NCI-H748 (cell line): ENCODE data around the gene CD74.
"Not testable (repeated sequence)": the region's sequence is repeated elsewhere in the genome, so short reads cannot be mapped to it uniquely, and the experiment has no call there.

Experiments used
- DNase-seq: peaks from one replicate; lab custom pipeline; 2025; ENCODE audit not compliant: unreplicated experiment; lab: John Stamatoyannopoulos, UW

The CD74 gene

DNA sequence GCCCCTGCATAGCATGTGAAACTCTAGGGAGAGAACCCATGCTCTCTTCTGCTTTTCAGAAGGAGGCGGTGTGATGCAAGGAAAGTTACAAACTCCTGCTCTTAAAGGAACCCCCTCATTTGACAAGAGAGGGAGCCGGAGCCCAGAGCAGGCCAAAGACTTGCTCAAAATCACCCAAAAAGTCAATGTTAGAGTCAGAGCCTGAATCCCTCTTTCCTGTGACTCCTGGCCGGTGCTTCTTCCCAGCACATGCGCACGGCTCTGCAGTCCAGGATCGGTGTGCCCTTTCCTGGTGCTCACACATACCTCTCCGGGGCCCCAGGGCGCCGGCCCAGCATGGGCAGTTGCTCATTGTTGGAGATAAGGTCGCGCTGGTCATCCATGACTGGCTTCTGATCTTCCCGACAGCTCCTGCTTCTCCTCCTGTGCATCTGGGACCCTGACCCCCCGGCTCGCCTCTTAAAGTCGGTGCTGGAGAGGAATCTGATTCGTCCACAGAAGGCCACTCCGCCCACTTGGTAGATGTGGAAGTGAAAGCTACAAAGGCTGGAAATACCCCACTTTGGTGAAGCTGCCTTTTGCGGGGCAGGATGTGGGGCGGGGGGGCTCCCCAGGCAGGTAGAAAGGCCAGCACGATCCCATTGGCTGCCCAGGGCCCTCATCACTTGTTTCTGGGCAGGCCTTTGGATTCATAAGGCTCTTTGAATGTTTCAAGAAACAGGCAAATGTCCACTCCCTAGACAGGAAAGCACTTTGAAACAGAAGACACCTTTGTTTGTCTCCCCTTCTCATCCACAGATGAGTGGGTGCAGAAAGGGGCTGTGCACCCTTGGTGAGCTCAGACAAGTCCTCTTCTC is at the start of gene CD74:
Gene CD74, minus strand, starts transcription at position 592 of the 857 bp plus-strand sequence. Its CDS starts 161 bp downstream, at position 431.
- DNase-seq = no peak

DNA sequence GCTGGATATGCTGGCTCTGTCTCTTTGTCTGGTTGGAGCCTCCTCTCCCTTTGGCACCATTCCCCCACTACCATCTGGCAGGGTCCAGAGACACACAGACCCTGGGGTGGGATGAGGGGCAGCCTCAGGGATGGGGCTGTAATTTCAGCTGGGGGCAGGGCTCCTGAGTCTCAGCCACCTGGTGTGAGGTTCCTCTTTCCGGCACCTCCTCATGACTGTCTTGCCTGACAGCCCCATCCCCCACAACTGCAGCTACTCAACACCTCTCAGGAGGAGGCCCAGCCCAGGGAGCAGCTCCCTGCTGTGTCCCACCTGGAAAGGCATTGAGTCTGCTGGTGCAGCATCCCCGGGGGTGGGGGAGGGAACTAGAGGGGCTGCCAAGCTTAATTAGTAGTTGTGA is 48.5 kb upstream of the CD74 start:
- DNase-seq = no peak

GRCh38 chr5:150460781-150461180 is 48.1 kb upstream of the CD74 start:
- no peak for DNase-seq

DNA sequence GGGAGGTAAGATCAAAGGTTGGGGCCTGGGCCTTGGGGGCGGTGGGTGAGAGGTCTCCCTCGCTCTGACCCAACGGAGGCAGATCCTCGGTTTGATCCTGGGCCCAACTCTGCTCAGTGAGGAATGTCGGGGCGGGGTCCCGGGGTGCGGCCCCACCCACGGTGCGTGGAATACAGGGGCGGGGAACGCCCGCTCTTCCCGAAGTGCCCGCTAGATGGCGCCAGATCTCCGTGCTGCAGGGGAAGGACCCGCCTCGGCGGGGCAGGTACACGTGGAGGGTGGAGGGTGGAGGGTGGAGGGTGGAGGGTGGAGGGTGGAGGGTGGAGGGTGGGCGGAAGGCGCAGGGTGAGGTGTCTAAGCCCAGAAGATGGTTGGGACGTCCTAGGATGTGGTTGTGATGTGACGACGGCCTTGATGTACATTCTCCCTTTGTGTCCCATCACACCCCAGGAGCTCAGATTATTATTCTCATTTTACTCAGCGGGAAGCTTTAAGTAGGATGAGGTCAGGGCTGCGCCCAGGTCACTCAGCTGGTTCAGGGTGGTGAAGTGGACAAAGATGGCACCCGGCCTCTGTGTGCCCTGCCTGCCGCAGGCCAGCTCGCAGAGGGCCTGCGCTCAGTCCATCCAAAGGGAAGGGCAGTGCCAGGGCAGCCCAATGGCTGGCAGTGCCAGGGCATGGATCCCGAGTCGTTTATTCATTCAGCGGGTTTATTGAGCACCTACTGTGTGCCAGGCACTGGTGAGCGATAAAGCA is 46.3 kb upstream of the CD74 start:
- peak; percentile 66 for DNase-seq

DNA sequence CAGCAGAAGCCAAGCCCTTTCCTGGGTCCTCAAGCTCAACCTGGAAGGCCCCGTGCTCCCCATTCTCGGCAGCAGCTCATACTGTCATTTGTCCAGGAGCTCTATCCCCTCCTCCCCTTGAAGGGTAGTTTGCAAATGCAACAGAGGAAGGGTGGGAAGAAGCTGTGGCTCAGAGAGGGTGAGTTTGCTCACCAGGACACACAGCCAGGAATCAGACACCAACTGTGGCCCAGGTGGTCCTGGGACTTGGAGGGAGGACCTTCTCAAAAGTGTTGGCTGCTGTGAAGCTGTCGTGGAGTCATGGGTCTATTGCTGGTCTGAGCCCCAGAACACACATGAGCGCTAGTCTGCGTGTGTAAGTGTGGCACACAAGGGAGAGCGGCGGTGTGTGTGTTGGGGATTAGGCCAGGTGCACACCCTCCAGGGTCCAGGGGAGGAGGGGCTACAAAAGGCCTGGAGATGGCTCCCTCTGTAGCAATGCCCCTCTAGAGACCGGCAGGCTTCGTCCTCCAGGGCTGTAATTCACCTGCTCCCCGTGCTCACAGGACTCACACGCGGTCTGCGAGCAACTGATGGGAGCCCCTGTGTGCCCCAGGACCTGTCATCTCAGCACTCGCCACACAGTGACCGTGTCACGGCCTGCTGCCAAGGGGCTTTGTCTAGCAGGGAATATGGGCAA is 45.0 kb upstream of the CD74 start:
- DNase-seq = no peak

DNA sequence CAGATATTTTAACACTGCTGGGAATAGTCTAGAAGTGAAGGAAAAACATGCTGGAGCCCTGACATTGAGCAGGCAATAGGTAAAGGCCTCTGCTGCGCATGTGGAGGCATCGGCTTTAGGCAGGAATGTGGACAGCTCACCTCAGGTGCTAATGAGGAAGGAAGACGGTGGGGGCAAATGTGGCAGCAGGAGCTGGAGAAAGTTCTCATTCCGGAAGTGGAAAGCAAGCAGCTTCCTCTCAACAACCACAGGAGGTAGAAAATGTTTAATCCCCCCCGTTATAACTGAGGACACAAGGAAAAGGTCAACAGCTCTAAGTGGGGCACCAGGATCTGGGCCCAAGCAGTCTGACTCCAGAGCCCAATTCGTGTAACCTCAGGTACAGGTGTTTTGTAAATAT is 44.4 kb upstream of the CD74 start:
- DNase-seq = no peak

DNA sequence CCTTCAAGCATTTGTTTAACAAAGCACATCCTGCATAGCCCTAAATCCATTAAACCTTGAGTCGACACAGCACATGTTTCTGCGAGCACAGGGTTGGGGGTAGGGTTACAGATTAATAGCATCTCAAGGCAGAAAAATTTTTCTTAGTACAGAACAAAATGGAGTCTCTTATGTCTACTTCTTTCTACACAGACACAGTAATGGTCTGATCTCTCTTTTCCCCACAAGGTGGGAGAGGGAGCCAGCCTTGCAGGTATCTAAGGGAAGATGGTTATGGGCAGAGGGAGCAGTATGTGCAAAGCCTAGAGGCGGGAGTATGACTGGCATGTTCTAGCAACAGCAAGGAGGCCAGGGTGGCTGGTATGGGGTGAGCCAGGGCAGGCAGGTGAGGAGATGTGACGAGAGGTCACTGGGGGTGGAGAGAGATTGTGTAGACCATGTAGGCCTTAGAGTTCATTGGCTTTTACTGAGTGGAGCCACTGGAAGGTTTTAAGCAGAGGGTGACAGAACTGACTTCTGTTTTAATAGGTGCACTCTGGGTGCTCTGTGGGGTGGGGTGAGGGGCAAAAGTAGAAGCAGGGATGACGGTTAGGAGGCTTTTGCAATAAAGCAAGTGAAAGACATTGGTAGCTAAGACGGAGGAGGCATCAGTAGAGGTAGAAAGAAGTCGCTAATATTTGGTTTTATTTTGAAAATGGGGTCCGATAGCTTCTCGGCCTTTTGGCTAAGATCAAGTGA is 42.0 kb upstream of the CD74 start:
- DNase-seq = no peak

DNA sequence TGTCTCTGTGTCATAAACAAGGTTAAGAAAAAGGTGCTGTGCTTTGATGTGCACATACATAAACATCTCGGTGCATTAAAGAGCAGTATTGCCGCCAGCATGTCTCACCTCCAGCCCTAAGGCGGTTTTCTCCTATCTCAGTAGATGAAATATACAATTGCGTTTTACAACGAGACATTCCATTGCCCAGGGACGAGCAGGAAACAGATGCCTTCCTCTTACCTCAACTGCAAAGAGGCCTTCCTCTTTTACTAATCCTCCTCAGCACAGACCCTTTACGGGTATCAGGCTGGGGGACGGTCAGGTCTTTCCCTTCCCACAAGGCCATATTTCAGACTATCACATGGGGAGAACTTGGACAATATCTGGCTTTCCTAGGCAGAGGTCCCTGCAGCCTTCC is 41.3 kb upstream of the CD74 start:
- not testable (repeated sequence) for DNase-seq

DNA sequence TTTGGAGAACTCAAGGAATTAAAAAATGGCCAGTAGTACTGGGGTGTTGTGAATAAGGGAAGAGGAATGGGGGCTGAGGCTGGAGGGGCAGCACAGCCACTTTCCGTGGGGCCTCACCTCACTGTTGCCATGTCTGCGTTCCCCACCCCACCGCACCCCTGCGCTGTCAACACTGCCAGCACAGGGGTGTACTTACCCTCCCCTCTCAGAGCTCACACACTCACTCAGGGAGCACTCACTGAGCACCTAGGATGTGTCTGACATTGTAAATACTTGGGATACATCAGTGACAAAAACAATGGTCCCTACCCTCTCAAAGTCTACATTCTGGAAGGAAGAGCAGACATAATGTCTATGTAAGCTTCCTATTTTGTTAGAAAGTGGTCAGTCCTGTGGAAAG is 40.2 kb upstream of the CD74 start:
- no peak for DNase-seq

- no peak for DNase-seq
Measured at GRCh38 chr5:150451594-150451993, 38.9 kb upstream of the CD74 start.

DNA sequence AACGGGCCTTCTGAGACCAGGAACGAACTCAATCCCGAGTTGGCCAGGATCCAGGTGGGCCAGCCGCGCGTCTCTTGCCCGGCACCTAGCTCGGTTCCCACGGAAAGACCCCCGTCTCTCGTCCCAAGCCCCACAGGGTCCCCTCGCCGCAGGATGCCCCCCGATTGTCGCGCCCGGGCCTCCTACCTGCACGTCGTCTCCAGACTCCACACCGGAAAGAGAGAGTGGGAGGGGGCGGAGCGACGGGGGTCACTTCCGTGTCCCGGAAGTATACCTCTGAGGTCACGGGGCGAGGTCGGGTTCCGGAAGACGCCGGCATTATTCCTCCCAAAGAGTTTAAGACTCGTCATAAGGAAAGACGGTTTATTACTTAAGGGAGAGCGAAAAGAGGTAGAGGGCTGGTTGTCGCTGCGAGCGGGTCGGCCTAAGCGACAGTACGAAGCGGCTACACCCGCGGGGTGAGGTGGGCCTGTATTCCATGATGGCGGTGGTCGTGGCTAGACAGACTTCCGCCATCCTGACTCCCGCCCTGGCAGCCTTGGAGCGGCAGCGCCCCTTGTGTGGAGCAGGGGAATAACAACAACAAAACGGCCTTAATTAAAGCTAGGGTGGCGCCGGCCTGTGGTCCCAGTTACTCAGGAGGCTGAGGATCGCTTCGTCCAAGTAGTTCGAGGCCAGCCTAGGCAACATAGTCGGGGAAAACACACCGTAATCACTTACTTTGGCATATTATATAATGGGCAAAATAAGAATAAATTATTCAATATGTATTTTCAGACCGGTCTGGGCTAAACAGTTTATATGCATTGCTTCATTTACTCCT is 37.0 kb upstream of the CD74 start, which contains the start of gene RPS14:
Gene RPS14, minus strand, starts transcription at position 223 of the 823 bp plus-strand sequence. CDS start 2,006 bp downstream, outside the sequence.
- DNase-seq = peak; percentile 92

DNA sequence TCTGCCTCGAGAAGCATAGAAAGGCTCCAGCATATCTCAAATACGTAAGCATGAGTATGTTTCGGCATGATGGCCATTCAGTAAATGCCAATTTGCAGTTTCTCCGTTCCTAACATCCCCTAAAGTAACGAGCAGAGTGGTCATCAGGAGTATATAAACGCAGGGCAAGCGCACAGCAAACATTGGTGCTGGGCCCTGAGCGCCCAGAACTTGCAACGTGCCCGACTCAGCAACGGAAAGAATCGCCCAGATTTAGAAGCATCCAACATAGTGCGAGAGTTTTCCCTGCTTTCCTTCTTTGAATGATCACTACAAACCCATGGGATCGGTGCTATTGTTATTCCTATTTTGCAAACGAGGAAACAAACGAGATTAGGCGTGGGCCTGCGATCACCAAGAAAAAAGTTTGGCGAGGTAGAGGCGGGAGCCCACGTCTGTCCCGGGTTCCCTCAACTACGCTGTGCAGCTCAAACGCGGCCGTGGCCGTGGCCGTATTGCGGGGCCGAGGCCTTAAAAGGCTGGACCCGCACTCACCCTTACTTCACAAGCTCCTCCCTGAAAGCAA is 36.3 kb upstream of the CD74 start:
- DNase-seq = peak; percentile 76

GRCh38 chr5:150448334-150448733 is 35.6 kb upstream of the CD74 start:
- DNase-seq = no peak

GRCh38 chr5:150447188-150447587 is 34.5 kb upstream of the CD74 start:
- no peak for DNase-seq

- DNase-seq = no peak
Measured at GRCh38 chr5:150446583-150446982, 33.9 kb upstream of the CD74 start.

- DNase-seq = no peak
Measured at GRCh38 chr5:150446088-150446487, 33.4 kb upstream of the CD74 start.

DNA sequence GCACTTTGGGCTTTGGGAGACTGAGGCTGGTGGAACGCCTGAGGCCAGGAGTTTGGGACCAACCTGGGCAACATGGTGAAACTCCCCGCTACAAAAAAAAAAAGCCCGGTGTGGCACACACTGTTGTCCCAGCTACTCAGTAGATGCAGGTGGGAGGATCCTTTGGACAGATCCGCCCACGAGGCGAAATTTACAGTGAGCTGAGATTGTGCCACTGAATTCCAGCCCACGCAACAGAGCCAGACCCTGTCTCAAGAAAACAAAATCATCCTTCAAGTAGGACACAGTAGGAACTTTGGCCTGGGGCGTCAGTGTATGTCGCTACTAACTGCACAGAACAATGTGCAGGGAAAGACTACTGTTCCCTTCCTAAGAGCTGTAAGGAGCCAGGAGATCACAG is 32.1 kb upstream of the CD74 start:
- DNase-seq = no peak

DNA sequence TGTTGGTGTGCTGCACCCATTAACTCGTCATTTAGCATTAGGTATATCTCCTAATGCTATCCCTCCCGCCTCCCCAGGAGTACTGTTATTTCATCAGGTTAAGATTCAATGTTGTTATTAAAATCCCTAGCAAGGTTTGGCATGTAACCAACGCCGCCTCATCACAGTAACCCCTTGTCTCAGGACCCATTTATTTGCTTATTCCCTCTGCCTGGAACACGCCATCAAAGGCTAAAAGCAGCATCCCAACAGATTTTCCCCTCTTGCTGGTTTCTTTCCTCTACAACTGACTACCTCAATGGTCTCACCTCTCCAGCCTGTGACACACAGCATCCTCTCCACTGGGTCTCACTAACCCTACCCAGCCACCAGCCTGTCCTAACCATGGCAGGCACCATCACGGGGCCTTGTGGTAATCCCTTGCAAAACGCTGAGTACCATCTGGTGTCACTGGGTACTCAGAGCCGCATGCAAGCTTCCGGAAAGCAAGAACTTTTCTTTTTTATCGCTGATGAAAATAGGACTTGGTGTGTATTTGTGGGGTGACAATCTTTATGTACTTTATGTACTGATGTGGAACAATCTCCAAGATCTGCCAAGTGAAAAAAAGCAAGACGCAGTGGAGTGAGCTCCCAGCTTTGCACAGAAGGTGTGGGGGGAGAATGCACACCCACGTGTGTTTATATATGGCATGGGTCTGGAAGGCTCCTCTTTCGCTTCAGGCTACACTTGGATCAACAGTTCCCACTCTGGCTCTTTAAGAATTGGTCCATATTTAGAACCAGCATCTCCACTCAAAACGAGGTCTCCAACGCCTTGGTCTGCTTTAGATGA is 30.7 kb upstream of the CD74 start:
- DNase-seq = no peak

- no peak for DNase-seq
Measured at GRCh38 chr5:150442699-150443080, 30.0 kb upstream of the CD74 start.
